Activated effector memory CD4-positive, alpha-beta T cell treated with anti-CD3 and anti-CD28 coated beads, Interleukin-2, amount 50 U/mL, for 16 hours (primary cell): Measurements from ENCODE around the gene UBXN7.
"Not testable (repeated sequence)": the region's sequence is repeated elsewhere in the genome, so short reads cannot be mapped to it uniquely, and the experiment has no call there.

Source experiments
- DNase-seq: peaks from one replicate; pipeline ENCODE4 v3.0.0-alpha.2; 2020

UBXN7 gene

GRCh38 chr3:196414469-196414868 is 17.8 kb downstream of the UBXN7 start:
- no peak for DNase-seq

- no peak for DNase-seq
Measured at GRCh38 chr3:196412704-196413103, 19.5 kb downstream of the UBXN7 start.

GRCh38 chr3:196409409-196409808 is 22.8 kb downstream of the UBXN7 start:
- no peak for DNase-seq

GRCh38 chr3:196408565-196409300 is 23.5 kb downstream of the UBXN7 start:
- DNase-seq, result no peak

GRCh38 chr3:196406811-196407470 is 25.3 kb downstream of the UBXN7 start:
- DNase-seq, result no peak

- no peak for DNase-seq
Measured at GRCh38 chr3:196400331-196400730, 31.9 kb downstream of the UBXN7 start.

GRCh38 chr3:196399485-196399945 is 32.7 kb downstream of the UBXN7 start:
- no peak for DNase-seq

GRCh38 chr3:196398782-196399181 is 33.4 kb downstream of the UBXN7 start:
- DNase-seq, result no peak

GRCh38 chr3:196397941-196398340 is 34.3 kb downstream of the UBXN7 start:
- DNase-seq, result no peak

- no peak for DNase-seq
Measured at GRCh38 chr3:196390116-196390515, 42.1 kb downstream of the UBXN7 start.

- no peak for DNase-seq
Measured at GRCh38 chr3:196388956-196389355, 43.3 kb downstream of the UBXN7 start.

- not testable (repeated sequence) for DNase-seq
Measured at GRCh38 chr3:196387941-196388340, 44.3 kb downstream of the UBXN7 start.

- not testable (repeated sequence) for DNase-seq
Measured at GRCh38 chr3:196386797-196387196, 45.4 kb downstream of the UBXN7 start.

- DNase-seq, result not testable (repeated sequence)
Measured at GRCh38 chr3:196386034-196386433, 46.2 kb downstream of the UBXN7 start.

GRCh38 chr3:196385446-196385845 is 46.8 kb downstream of the UBXN7 start:
- not testable (repeated sequence) for DNase-seq

GRCh38 chr3:196378146-196378841 is 53.9 kb downstream of the UBXN7 start:
- no peak for DNase-seq

GRCh38 chr3:196377321-196377720 is 54.9 kb downstream of the UBXN7 start:
- no peak for DNase-seq

GRCh38 chr3:196365736-196366135 is 66.5 kb downstream of the UBXN7 start:
- no peak for DNase-seq

GRCh38 chr3:196360586-196360985 is 71.6 kb downstream of the UBXN7 start:
- no peak for DNase-seq

GRCh38 chr3:196358540-196358939 is 73.7 kb downstream of the UBXN7 start:
- not testable (repeated sequence) for DNase-seq

GRCh38 chr3:196357905-196358304 is 74.3 kb downstream of the UBXN7 start:
- no peak for DNase-seq

- DNase-seq, result no peak
Measured at GRCh38 chr3:196356556-196356955, 75.7 kb downstream of the UBXN7 start.

- DNase-seq, result no peak
Measured at GRCh38 chr3:196355668-196356067, 76.6 kb downstream of the UBXN7 start.

- DNase-seq, result no peak
Measured at GRCh38 chr3:196354132-196354531, 78.1 kb downstream of the UBXN7 start.
